Omental fat pad (tissue), 4 donors: Measurements from ENCODE around the gene DCC. TPM values are rescaled to one million over a fixed set of nuclear protein-coding genes. Genes with fewer than 3 reads are reported as not detected.

ENCODE experiments used
- ATAC-seq: fragments of 150-250 bp; one replicate; pipeline ENCODE4 v1.9.1; 2016; ENCODE audit warnings: mild to moderate bottlenecking, moderate library complexity; ENCODE audit not compliant: low FRiP score
- DNase-seq: peaks from one replicate; pipeline ENCODE4 v3.0.0-alpha.2; 2019; ENCODE audit warnings: low spot score
- total RNA-seq, 4 donors: library from RNA; depleted of rRNA; stranded (reverse); fragments of >200 nt; gene quantifications; one replicate each; pipeline ENCODE4 v1.1.0, GENCODE V29; 2016
- TF ChIP-seq, protein P1 (sequence below), 3 donors: fragments of 450-650 bp; IDR thresholded peaks; one replicate each; pipeline ENCODE4 v1.5.1; 2016 to 2017; ENCODE audit warnings: antibody characterized with exemption in 3 of 3, mild to moderate bottlenecking in 3 of 3, moderate library complexity in 2 of 3

DCC gene
- total RNA-seq, 4 donors from 2014 or later = 0.12 to 0.63 TPM; not detected in 2

- DNase-seq (no peak), ATAC-seq (no peak)
- TF ChIP-seq, protein P1, sequence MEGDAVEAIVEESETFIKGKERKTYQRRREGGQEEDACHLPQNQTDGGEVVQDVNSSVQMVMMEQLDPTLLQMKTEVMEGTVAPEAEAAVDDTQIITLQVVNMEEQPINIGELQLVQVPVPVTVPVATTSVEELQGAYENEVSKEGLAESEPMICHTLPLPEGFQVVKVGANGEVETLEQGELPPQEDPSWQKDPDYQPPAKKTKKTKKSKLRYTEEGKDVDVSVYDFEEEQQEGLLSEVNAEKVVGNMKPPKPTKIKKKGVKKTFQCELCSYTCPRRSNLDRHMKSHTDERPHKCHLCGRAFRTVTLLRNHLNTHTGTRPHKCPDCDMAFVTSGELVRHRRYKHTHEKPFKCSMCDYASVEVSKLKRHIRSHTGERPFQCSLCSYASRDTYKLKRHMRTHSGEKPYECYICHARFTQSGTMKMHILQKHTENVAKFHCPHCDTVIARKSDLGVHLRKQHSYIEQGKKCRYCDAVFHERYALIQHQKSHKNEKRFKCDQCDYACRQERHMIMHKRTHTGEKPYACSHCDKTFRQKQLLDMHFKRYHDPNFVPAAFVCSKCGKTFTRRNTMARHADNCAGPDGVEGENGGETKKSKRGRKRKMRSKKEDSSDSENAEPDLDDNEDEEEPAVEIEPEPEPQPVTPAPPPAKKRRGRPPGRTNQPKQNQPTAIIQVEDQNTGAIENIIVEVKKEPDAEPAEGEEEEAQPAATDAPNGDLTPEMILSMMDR (IDR thresholded peaks at IDR 0.05) = no peak
Observed at GRCh38 chr18:52991246-52991645, 651.2 kb downstream of the DCC start.

- DNase-seq (no peak), ATAC-seq (no peak)
- TF ChIP-seq, protein P1 (IDR thresholded peaks at IDR 0.05) = no peak
Observed at GRCh38 chr18:52992041-52992440, 652.0 kb downstream of the DCC start.

GRCh38 chr18:52995875-52996274 is 655.9 kb downstream of the DCC start:
- DNase-seq (no peak), ATAC-seq (no peak)
- TF ChIP-seq, protein P1 (IDR thresholded peaks at IDR 0.05) = no peak

DNA sequence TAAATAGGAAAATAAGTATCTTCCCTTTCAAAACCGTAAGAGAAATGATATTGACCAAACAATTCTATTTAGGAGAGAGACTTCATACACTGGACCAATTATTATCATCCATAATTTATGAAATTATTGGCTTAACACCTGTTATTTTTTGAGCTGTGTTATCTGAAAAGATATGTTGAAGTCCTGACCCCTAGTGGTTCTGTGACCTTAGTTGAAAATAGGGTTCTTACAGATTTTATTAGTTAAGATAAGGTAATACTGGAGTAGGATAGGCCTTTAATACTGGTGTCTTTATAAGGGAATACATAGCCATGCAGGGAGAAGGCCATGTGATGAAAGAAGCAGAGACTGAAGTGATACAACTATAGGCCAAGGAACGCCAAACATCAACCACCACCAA is 659.6 kb downstream of the DCC start:
- DNase-seq (no peak), ATAC-seq (no peak)
- TF ChIP-seq, protein P1 (IDR thresholded peaks at IDR 0.05) = no peak

- ATAC-seq (no peak), DNase-seq (no peak)
- TF ChIP-seq, protein P1 (IDR thresholded peaks at IDR 0.05) = no peak
Observed at GRCh38 chr18:53004798-53005197, 664.8 kb downstream of the DCC start.

GRCh38 chr18:53018791-53019190 is 678.8 kb downstream of the DCC start:
- TF ChIP-seq, protein P1 (IDR thresholded peaks at IDR 0.05) = no peak
- ATAC-seq (no peak), DNase-seq (no peak)

DNA sequence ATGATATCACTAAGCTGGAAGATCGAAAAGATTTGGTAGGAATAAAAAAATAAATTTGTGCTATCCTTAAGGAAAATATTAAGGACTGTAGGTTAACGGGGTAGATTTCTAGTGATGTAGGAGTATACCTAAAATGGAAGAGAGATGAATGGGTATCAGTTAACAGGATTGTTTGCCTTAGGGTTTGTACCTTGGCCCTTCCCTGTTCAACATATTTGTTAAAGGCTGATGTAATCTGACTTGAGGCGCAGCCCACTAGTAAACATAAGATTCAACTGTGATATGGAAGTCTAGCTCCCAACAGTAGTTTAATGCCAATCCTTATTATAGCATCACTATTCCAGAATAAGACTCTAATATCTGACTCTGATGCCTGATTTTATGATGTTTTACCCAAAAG is 685.2 kb downstream of the DCC start:
- TF ChIP-seq, protein P1 (IDR thresholded peaks at IDR 0.05) = no peak

More for the DNA sequence above, 685.2 kb downstream of the DCC start:
- no peak for DNase-seq
- ATAC-seq = no peak
